ENCODE results near the gene MVD. TPM values are rescaled to one million over a fixed set of nuclear protein-coding genes. Genes with fewer than 3 reads are reported as not detected.

Gene MVD
- total and polyA plus RNA-seq, 2 of the 13 experiments (the other 11 are each of a cell fraction or from before 2014, with no cell fraction given) = 28.1 to 187 TPM

- TF ChIP-seq ZFP37 (CRISPR knock-in tag; IDR thresholded peaks at IDR 0.05; ENCODE audit: borderline replicate concordance) (no peak), ZFAT (CRISPR knock-in tag; conservative IDR thresholded peaks at IDR 0.05) (no peak), MZF1 (CRISPR knock-in tag; IDR thresholded peaks at IDR 0.05; ENCODE audit: borderline replicate concordance) (no peak), ZNF441 (CRISPR knock-in tag; IDR thresholded peaks at IDR 0.05; ENCODE audit: borderline replicate concordance) (peak; percentile 87; the same call in 1 of the 2 replicates), JARID2 (CRISPR knock-in tag; IDR thresholded peaks at IDR 0.05; ENCODE audit: insufficient replicate concordance) (peak; percentile 80), GABPA (IDR thresholded peaks at IDR 0.05; ENCODE audit: low read depth, low read length) (no peak), GABPA (CRISPR knock-in tag; IDR thresholded peaks at IDR 0.05; ENCODE audit: low read depth) (peak; percentile 96), MAZ (IDR thresholded peaks at IDR 0.05; ENCODE audit: borderline replicate concordance, low read depth, low read length) (peak; percentile 61; the same call in 1 of the 2 replicates), MAZ (CRISPR knock-in tag; IDR thresholded peaks at IDR 0.05; ENCODE audit: low read depth) (peak; percentile 91), BHLHE40 (IDR thresholded peaks at IDR 0.05; ENCODE audit: low read length) (0 out of 2 replicates have a peak, but pooled peaks have one; percentile 3), ZMAT3 (CRISPR knock-in tag; conservative IDR thresholded peaks at IDR 0.05) (peak; percentile 95), HHEX (CRISPR knock-in tag; IDR thresholded peaks at IDR 0.05) (peak; percentile 23; the same call in 1 of the 2 replicates), RFX5 (IDR thresholded peaks at IDR 0.05; ENCODE audit: low read depth, low read length) (no peak), IRF2 (CRISPR knock-in tag; IDR thresholded peaks at IDR 0.05) (peak; percentile 80), SP2 (CRISPR knock-in tag; IDR thresholded peaks at IDR 0.05) (no peak), ZNF160 (CRISPR knock-in tag; IDR thresholded peaks at IDR 0.05) (no peak; the same call in 1 of the 2 replicates), ZNF567 (CRISPR knock-in tag; IDR thresholded peaks at IDR 0.05; ENCODE audit: borderline replicate concordance) (peak; percentile 92), ARNTL (CRISPR knock-in tag; IDR thresholded peaks at IDR 0.05) (peak; percentile 79), ZNF574 (CRISPR knock-in tag; IDR thresholded peaks at IDR 0.05) (peak; percentile 82), PHF8 (CRISPR knock-in tag; IDR thresholded peaks at IDR 0.05) (no peak), MAFF (IDR thresholded peaks at IDR 0.05; ENCODE audit: low read depth, low read length) (no peak), ZIK1 (CRISPR knock-in tag; IDR thresholded peaks at IDR 0.05; ENCODE audit: borderline replicate concordance, low read depth) (peak; percentile 13)
- TF ChIP-seq, protein P1, sequence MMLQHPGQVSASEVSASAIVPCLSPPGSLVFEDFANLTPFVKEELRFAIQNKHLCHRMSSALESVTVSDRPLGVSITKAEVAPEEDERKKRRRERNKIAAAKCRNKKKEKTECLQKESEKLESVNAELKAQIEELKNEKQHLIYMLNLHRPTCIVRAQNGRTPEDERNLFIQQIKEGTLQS (CRISPR knock-in tag; IDR thresholded peaks at IDR 0.05) = peak; percentile 53
- TF ChIP-seq, protein P2, sequence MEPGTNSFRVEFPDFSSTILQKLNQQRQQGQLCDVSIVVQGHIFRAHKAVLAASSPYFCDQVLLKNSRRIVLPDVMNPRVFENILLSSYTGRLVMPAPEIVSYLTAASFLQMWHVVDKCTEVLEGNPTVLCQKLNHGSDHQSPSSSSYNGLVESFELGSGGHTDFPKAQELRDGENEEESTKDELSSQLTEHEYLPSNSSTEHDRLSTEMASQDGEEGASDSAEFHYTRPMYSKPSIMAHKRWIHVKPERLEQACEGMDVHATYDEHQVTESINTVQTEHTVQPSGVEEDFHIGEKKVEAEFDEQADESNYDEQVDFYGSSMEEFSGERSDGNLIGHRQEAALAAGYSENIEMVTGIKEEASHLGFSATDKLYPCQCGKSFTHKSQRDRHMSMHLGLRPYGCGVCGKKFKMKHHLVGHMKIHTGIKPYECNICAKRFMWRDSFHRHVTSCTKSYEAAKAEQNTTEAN (CRISPR knock-in tag; conservative IDR thresholded peaks at IDR 0.05) = no peak
- TF ChIP-seq, protein P3, sequence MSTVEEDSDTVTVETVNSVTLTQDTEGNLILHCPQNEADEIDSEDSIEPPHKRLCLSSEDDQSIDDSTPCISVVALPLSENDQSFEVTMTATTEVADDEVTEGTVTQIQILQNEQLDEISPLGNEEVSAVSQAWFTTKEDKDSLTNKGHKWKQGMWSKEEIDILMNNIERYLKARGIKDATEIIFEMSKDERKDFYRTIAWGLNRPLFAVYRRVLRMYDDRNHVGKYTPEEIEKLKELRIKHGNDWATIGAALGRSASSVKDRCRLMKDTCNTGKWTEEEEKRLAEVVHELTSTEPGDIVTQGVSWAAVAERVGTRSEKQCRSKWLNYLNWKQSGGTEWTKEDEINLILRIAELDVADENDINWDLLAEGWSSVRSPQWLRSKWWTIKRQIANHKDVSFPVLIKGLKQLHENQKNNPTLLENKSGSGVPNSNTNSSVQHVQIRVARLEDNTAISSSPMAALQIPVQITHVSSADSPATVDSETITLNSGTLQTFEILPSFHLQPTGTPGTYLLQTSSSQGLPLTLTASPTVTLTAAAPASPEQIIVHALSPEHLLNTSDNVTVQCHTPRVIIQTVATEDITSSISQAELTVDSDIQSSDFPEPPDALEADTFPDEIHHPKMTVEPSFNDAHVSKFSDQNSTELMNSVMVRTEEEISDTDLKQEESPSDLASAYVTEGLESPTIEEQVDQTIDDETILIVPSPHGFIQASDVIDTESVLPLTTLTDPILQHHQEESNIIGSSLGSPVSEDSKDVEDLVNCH (CRISPR knock-in tag; IDR thresholded peaks at IDR 0.05) = no peak
Measured at GRCh38 chr16:88651276-88651988, 11.5 kb downstream of the MVD start (continued).

Data from HepG2 (cell line).